NCI-H187 (cell line): ENCODE results near the gene SDR42E1.

Source experiments
- DNase-seq, 2 experiments: peaks; one replicate each; lab custom pipeline; 2025; lab: John Stamatoyannopoulos, UW

SDR42E1 gene, protein sequence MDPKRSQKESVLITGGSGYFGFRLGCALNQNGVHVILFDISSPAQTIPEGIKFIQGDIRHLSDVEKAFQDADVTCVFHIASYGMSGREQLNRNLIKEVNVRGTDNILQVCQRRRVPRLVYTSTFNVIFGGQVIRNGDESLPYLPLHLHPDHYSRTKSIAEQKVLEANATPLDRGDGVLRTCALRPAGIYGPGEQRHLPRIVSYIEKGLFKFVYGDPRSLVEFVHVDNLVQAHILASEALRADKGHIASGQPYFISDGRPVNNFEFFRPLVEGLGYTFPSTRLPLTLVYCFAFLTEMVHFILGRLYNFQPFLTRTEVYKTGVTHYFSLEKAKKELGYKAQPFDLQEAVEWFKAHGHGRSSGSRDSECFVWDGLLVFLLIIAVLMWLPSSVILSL

DNA sequence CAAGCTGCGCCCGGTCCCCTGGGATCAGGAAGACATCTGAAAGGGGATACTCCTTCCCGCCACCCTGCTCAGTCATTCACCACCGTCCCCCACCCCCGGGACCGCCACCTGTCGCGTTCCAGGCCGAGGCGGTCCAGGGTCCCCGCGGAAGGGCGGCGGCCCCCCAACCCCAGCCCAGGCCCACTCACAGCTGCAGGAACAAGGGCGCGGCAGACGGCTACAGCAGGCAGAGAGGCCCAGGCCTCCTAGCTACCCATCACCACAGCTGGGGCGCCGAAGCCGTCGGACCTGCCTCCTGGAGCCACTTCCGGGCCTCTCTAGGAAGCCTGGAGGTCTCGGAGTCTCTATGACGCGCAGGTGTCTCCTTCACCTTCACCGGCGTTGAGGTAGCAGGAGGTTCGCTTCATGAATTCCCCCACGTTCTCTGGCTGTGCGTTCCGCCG is at the start of gene SDR42E1:
Gene SDR42E1, minus strand, starts transcription at position 272 of the 443 bp plus-strand sequence. CDS start 10,612 bp downstream, outside the sequence.
- DNase-seq = no peak

DNA sequence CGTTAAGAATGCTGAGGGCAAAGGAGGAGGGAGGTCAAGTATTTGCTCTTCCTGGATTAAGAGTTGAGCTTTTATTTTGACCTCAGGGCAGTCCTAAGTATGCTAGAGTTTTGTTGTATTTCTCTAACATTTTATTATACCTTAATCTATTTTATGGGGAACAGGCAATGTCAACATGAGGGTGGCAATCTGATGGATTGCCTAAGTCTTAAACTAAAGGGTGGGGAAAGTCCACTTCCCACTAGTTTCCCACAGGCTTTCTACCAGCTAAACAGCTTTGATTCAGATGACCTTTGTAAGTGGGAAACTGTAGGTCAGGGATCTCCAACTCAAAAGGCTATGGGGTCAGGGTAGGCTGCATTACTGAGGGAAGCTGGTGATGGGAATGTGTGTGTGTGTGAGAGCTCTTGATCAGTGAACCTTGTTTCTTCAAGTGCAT is 48.7 kb upstream of the SDR42E1 start:
- DNase-seq = no peak

DNA sequence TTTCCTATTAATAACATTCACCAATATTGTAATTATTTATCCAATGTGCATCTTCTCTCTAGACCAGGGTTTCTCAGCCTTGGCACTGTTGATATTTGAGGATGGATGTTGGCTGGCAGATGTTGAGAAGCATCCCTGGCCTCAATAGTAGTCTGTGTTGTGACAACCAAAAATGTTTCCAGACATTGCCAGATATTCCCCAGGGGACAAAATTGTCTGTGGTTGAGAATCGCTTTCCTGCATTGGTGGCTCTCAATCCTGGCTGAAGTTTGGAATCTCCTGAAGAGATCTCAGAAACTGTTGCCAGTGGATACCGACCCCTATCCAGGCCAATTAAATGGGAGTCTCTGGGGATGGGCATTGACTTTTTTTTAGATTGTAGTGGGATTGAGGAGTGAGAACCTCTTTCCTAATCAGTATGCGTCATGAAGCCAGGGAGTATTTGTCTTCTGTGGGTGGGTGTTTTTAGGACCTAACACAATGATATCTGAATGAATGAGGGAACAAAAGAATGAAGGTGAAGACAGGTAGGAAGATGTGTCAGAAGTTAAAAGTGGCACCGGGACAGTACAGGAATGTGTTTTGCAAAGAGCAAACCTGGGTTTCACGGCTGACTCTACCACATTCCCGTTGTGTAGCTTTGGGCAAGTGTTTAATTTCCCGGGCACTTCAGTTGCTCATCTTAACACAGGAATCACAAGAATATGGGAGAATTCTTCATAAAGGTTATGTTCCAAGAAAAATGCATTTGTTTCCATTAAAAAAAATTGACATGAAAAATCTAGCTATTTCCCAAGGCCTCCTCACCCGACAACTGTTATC is 48.1 kb upstream of the SDR42E1 start:
- DNase-seq = no peak

DNA sequence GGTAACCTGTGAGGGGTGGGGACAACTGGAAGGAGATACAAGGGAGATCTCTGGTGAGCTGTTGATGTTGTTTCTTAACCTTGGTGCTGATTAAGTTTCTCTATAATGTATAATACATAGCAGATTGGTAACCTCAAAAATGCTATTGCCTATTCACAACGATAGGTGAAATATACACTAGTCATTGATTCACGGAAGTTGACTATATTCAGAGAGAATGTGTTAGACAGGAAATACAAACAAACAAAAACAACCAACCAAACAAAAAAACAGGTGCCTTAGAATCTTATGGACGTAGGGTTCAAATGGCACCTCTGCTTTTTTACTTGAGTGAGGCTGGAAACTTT is 45.3 kb upstream of the SDR42E1 start:
- DNase-seq = no peak

DNA sequence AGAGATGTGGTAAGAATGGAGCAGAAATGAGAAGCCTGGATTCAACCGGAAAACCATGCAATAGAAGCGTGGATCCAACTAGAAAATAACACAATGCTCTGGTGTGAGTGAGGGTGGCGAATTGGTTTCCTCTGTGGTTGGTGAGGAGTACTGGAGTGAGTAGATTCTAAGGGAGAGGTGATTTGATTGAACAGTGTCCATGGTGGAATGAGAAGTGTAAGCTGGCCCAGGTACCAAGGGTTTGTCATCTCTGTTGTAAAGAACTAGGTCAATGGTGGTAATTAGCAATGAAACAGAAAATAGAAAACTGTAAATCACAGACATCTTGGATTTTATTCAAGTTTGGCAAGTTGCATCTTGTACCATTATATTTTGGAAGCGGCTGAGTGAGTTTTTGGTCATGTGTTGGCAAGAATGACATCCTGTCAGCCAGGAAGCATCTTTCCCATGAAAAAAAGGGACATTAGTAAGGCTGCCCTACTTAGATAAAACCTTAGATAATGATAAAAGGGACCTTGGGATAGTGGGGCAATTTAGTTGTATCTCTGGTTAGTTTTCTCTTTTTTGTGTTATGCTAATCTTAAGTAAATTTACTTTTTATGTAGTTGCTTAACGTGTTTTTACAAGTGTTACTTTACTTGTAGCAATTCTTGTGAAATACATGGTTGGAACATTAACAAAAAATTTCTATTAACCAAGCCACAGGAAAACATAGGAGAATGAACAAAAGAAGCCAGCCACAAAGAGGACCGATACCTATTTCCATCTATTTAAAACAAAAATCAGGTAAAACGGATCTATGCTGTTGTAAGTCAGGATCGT is 44.7 kb upstream of the SDR42E1 start:
- no peak for DNase-seq

DNA sequence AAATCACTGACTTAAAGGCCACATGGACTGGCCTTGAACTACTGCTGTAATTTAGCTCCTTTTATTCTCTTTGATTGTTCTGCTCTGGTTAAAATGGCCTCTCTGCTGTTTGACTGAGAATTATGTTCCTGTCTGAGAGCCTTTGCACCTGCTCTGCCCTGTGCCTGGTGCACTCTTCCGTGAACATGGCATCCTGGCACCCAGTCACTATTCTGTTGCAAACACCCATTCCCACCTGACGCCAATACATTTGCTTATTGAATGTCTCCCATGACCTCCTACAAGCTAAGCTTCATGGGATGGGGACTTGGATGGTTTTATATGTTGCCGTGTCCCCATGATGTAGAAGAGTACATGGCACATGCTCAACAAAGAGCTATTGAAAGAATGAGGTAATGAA is 43.8 kb upstream of the SDR42E1 start:
- DNase-seq = no peak

DNA sequence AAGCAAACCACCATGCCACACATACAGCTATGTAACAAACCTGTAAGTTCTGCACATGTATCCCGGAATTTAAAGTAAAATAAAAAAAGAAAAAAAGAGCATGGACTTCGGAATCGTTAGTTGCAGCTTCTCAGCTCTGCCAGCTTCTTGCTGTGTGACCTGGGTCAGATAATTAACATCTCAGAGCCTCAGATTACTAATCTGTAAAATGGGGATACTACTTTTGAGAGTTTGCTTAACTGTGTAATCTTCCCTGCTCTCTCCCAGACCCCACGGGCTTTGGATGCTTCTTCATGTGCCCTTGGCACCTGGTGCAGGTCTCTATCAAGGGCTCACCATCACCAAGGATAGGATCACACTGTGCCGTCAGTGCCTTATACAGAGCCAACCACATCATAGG is 40.4 kb upstream of the SDR42E1 start:
- no peak for DNase-seq

DNA sequence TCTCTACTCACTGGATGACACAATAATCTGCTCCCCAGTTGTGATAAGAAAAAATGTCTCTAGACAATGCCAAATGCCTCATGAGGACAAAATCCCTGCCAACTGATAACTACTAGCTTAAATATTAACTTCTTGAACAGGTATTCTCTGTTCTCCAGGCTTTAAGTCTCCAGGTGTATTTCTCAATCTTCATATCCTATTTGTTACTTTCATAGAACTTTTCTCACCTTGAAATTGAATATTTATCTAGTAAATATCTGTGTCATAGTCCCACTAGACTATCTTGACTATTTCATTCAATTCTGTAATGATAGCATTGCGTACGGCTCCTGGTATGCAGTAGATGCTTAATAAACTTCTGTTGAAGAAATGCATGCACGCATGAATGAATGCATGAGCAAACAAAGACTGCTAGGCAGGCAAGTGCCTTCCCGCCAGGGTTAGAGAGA is 39.7 kb upstream of the SDR42E1 start:
- no peak for DNase-seq

DNA sequence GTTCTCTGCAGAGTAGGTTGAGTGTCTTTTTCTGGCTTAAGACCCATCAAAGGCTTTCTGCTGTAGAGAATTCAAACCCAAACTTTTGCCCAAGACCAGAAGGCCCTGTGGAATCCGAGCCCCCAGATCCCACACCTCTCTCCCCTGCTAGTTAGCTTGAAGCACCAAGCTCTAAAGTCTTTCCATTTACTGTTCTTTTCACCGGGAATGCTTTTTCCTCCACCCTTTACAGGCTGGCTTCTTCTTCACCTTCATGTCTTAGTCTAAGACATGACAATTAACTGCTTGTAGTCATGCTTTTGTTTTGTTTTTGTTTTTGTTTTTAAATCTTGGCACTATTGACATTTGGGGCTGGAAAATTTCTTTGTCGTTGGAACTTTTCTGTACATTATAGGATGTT is 39.2 kb upstream of the SDR42E1 start:
- DNase-seq = no peak

DNA sequence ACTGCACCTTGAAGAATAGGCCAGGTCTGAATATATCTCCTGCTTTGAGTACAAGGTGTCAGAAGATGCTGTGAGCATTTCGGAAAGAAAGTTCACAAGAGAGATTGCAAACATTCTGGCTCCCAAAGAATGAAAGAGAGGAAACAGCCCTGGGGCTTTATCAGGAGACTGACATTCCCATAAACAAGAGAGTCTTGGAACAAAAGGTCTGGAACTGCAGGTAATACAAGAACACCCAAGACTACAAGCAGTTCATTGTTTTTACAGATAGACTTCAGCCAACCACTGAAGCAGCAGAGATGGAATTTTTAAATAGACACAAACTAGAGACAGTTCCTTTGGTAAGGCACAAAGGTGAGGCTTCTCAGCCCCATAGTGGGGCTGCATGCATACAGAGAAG is 38.2 kb upstream of the SDR42E1 start:
- no peak for DNase-seq

DNA sequence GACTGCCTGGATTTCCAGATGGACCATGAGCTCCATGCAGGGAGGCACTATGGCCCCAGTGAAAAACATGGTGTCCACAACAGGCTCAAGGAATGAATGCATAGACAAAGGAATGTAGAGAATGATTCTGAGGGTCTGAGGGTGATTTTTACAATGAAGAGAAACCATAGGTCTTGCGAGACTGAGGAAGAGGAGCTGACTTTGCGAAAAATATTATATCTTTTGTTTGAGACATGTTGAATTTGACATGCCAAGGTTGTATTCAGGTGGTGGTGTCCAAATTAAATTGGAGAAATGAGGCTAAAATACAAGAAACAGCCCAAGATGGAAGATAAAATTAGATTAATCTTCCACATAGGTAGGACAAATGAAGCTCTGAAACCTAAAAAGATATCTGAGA is 36.5 kb upstream of the SDR42E1 start:
- DNase-seq = no peak

DNA sequence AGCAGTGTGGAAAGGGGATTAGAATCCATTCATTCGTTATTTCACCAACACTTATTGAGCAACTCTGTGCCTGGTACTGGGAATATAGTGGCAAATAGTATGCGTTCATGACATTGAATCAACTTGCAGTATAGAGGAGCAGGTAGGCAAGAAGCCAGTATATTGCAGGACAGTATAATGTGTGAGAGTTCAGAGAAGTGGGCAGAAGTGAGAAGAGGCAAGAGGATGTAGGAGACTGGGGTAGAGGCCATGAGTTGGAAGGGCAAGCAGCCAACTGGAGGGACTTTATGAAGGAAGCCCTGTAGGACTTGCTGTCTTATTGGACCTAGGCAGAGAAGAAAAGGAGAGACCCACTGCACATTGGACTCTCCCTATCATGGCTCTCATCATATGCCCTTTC is 36.1 kb upstream of the SDR42E1 start:
- DNase-seq = no peak

DNA sequence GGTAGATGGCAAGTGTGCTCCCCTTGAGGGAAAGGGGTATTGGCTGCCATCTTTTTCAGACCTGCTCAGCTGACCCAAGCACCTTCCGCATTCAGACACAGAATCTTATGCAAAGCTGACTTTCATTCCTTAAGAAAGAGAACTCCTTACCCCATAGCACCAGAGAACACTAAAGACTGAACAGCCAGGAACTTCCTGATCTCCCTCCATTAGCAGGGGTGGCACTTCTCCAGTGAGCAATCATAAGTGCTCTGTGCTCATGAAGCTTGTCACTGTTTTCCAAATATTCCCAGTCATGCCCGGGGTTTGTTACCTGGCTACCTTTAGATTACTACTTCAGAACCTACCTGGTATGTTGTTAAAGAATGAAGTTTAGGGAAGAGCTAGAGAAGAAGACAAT is 35.7 kb upstream of the SDR42E1 start:
- no peak for DNase-seq

DNA sequence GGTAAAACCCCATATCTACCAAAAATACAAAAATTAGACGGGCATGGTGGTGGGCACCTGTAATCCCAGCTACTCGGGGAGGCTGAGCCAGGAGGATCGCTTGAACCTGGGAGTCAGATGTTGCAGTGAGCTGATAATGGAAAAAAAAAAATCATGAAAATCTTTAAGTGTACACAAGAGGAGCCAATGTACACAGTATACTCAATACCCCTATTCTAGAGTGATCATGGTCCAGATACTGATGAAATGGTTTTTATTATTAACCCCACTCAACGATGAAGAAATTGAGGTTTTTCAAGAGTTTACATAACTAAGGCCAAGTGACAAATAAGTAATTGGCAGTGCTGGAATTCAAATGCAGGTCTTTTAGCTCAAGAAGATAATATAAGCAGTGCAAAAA is 35.3 kb upstream of the SDR42E1 start:
- DNase-seq = no peak

DNA sequence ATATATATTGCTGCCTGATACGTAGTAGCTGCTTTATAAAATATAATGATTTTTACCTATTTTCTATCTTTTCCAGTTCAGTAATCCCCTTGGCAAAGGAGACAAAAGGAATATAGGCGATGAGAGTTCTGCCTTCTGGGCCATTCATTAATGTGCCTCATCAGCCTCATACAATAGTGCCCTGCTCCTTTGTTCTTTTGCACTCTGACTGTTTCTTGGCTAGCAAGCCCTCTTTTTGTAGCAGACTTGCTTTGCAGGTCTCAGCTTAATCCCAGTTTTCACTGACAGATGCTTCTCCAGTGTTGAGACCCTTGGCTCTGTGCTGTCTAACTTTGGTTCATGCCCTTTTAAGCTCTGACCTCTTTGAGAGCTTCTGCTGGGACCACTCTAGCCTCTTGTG is 34.2 kb upstream of the SDR42E1 start:
- no peak for DNase-seq

DNA sequence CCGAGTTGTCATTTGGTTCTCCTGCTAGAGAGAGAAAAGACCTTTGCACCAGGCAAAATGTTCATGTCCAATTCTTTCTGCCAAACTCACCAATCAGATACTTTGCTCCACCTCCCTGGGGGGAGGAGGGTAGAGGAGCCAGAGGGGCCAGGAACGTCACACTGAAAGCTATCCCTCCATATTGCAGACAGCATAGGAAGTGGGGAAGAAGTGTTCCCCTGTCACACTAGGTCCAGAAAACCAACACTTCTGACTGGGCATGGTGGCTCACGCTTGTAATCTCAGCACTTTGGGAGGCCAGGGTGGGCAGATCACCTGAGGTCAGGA is 33.3 kb upstream of the SDR42E1 start:
- DNase-seq = no peak

DNA sequence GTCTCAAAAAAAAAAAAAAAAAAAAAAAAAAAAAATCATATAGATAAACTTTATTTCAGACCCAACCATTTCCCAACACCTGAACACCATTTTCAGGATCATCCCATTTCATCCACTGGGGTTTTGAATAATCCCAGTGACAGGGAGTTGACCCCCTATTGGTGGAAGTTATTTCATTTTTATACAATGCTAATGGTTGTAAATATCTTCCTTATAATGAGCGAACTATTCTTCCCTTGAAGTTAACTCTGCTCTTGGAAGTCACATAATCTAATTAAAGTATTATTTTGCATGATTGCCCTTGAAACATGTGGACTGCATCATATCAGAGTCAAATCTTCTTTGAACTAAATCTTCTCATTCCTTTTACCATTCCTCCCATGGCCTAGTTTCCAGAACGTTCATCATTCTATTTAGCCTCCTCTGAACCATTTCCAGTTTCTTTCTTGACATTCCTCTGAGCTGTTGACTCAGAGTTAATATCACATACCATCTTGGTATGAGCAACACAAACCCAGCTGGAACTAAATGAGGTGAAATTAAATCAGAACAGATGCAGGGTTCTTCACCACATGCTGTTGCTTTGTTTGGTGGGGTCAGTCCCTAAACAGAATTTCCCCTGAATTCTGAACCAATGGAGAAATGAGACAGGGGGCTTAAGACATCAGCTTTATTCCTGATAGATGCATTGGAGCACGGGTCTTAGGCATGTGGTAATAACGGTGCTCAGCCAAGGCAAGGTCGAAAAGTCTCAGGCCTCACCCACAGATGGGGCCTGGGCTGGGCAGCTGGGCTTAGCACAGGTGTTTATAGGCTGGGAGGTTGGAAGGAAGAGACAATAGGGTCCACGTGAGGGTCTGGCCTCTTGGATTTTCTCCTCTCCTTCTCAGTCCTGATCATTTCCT is 32.7 kb upstream of the SDR42E1 start:
- no peak for DNase-seq

DNA sequence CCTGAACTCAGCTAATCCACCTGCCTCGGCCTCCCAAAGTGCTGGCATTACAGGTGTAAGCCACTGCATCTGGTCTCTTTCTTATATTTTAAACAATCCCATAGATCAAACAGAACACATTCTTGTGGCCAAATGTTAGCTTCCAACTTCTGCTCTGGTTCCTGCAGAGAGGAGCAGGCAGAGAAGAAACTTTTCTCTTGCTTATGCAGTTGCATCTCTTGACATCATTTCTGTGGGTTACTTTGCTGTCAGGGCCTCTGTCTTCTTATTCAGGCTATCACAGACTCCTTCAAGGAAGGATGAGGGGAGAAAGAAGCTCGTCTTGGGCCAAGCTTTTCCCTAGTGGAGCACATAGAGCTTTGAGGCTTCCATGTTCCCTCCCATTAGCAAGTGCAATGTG is 31.6 kb upstream of the SDR42E1 start:
- DNase-seq = no peak

DNA sequence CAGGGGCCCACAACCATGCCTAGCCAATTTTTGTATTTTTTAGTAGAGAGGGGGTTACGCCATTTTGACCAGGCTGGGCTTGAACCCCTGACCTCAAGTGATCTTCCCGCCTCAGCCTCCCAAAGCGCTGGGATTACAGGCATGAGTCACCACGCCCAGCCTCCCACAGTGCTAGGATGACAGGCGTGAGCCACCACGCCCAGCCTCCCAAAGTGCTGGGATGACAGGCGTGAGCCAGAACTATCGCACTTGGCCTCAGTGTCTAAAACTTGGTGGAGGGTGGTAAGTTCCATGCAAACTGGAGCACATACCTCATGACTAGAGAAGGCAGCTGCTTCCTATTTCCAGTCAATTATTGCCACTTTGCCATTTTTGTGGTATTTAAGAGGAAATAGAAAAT is 30.9 kb upstream of the SDR42E1 start:
- no peak for DNase-seq

DNA sequence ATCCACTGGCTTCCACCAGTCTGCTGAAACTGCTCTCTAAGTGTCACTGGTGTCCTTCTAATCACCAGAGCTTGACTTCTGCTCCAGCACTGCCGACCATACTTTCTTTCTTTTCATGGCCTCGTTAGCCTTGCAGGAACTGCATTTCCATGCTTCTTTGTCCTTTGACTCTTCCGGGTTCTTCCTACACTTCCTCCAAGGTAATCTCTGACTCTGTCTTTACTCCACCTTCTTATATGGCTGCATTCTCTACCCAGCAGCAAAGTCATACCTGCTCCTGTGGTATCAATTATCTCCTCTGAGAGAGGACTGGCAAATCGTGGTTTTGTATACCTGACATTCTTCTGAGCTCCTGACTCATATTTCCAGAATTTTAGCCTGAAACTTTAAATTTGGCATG is 30.3 kb upstream of the SDR42E1 start:
- DNase-seq = no peak

DNA sequence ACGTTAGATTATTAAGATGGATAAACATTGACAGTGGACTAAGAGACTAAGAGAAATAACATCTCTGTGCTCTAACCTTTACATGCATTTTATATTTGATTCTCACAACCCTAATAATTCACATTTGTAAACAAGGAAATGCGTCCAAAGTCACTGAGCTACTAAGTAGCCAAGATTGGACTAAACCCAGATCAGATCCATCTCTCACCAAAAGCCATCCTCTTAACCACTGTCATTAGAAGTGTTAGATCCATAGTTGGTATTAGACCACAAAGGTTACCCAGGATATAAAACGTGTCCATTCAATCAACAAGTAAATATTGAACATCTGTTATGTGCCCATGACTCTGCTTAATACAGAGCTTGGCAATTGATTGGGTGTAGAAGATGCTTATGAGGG is 29.0 kb upstream of the SDR42E1 start:
- no peak for DNase-seq

DNA sequence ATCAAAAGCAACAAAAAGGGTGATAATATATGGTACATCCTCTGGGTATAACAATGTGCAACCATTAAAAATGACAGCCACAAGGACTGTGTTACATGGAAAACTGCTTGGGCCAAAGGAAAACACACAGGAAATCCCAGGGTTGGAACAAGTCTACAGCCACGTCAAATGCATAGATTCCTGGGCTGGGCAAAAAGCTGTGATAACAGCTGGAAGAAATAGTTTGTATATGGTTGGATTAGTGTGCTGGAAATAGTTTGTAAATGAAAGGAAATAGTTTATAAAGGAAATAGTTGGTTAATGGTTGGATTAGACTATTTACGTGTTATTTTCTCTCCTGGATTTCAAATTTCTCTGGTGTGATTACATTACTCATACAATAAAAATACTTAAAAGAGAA is 26.4 kb upstream of the SDR42E1 start:
- DNase-seq = no peak
